NCI-H526 treated with DMSO at 0.1 percent for 48 hours (cell line): ENCODE measurements around the gene USP1.
A peak's percentile ranks its signal among the peaks of the same experiment; 100 is the strongest.

Source experiments
- DNase-seq: peaks from one replicate; lab custom pipeline; 2025; lab: John Stamatoyannopoulos, UW

Gene USP1

DNA sequence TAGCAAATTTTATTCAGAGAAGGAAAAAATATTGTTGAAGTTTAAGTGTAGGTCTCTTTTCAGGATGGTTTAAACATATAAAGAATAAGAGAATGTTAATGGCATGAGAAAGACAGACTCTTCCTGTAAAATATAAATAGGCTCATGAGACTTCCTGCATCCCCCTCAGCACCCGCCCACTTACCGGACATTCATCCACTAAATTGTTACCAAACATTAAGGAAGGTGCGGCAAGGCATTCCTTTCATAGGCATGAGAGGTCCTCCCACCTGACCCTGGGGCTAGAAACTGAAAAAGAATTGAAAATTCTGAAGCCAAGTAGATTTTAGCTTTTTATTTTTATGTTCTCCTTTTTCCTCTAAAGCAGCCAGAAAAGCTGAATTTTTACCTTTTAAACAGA lies 10.6 kb upstream of the USP1 start:
- DNase-seq = no peak

GRCh38 chr1:62426794-62427193 lies 10.1 kb upstream of the USP1 start:
- no peak for DNase-seq

- no peak for DNase-seq
Measured at GRCh38 chr1:62428351-62428750, 8.5 kb upstream of the USP1 start.

DNA sequence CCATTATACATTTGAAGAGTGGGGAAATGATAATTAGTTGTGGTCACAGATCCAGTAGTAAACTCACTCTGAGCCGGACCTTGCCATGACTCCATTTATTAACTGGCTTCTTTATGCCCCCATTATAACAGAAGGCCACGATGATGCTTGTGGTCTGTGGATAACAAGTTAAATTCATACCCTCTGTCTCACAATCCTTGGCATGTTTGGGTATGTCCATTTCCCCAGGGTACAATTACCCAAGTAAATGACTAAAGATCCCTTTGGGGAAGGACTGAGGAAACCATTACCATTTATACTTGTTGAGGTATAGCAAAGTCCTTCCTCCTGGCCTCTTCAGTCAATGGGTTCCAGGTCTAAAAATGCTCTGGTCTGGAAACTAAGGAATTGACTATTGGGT lies 7.3 kb upstream of the USP1 start:
- DNase-seq = no peak

- DNase-seq = no peak
Measured at GRCh38 chr1:62433861-62434617, 2.8 kb upstream of the USP1 start.

DNA sequence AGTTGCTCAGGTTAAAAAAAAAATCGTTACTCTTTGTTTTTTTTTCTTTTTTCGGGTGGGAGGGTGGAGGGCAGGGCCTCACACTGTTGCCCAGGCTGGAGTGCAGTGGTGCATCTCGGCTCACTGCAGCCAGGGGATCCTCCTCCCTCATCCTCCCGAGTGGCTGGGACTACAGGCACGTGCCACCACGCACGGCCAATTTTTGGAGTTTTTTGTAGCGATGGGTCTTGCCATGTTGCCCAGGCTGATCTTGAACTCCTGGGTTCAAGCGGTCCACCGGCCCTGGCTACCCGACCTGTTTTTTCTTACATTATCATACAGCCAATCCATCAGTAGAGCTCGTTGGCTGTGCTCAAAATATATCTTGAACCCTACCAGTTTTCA lies 2.2 kb upstream of the USP1 start:
- no peak for DNase-seq

DNA sequence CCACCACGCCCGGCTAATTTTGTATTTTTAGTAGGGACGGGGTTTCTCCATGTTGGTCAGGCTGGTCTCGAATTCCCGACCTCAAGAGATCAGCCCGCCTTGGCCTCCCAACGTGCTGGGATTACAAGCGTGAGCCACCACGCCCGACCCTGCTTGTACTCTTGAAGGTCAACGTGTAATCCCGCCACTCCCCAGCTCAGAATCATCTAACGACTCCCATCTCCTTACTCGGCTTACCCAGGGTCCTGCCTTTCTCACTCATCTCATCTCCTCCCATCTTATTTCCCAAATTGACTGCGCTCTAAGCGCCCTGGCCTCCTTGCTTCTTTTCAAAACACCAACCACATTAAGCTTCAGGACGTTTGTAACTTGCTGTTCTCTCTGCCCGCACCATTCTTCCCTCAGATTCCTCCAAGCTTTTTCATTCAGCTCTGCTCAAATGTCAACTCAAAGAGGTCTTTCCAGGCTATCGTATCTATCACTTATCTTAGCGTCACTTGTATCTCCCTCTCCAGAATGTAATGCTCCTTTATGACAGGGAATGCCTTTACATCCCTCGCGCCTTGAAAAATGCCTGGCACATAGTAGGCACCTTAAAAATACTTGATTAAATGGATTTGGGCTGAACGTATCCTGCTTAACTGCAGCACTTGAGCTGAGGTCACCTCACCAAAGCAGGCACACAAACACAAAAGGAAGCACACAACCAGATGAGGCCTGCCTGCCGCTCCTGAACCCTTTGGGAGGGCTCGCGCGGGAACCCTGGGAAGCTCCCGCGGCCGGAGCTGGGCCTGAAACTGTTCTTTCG lies 1.4 kb upstream of the USP1 start:
- DNase-seq = no peak

- no peak for DNase-seq
Measured at GRCh38 chr1:62436039-62436465, 797 bp upstream of the USP1 start.

DNA sequence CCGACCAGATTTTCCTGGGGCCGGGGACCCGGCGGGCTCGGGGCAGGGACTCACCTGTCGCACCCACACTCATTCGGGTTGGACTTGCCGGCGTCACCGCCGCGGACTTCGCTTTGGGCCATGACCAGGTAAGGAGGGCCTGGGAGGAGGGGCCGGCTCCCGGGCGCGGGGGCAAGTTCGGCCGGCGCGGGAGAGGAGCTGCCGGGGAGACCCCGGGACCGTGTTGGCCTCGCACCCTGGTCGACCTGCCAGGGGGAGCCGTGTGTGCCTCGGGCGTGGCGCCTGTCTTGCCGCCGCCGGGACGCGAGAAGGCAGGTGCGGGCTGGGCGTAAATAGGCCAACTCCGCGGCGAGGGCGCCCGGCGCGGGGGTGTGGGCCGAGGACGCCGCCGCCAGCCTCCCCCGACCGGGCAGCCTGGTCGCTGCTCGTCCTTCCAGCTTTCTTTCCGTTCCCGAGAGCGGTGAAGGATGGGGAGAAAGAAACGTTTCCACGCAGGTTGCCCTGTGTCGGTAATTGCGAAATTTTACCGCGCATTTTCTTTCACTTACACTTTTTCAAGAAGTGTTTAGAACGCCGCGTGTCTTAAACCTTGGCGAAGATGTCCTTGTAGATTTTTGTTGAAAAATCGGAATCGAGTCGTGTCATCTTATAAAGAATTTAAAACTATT lies 558 bp downstream of the USP1 start:
- no peak for DNase-seq

DNA sequence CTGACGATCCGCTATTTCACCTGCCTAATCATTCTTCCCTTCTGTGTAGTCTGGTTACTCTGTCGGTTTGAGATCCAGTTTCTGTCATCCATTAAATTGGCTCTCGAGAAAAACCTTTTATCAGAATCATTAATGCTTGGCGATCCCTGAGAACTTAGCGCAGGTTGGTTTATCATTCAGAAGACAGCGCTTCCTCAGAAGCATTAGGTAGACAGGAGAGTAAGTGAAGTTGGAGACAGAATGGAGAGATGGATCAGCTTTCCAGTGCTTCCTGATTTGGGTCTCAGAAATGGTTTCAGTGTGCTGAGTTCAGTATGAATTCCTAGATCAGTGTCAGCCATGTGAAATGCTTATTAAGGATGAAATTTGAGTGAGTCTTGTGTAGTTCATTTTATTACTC lies 1.3 kb downstream of the USP1 start:
- peak; percentile 14 for DNase-seq

DNA sequence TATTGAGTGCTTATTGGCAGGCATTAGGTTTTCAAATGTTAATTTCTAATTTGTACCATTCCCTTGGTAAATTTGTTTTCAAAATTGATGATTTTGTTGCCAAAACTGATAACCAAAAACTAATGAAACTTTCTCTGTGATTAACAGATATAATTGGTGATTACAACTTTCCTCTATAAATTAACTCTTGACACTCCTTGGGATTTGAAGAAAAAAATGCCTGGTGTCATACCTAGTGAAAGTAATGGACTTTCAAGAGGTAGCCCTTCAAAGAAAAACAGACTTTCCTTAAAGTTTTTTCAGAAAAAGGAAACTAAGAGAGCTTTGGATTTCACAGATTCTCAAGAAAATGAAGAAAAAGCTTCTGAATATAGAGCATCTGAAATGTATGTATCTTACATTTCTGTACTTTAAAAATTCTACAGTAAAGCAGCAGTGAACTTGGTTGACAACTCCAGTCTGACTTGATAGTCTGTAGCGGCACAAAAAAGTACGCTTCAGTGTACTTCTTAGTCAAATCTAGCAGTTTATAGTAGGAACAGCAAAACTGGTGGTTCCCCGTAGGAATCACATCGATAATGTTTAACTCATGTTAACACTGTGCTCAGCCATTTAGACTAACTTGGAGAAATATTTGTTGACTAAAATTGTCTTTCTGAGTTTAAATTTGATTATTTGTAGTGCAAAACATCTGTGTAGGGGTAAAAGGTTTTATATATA lies 3.0 kb downstream of the USP1 start:
- DNase-seq = no peak

DNA sequence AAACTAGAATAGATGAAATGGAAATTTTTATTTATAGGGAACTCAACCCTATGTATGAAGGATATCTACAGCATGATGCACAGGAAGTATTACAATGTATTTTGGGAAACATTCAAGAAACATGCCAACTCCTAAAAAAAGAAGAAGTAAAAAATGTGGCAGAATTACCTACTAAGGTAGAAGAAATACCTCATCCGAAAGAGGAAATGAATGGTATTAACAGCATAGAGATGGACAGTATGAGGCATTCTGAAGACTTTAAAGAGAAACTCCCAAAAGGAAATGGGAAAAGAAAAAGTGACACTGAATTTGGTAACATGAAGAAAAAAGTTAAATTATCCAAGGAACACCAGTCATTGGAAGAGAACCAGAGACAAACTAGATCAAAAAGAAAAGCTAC lies 7.9 kb downstream of the USP1 start:
- DNase-seq = no peak

GRCh38 chr1:62448221-62448933 lies 11.5 kb downstream of the USP1 start:
- no peak for DNase-seq

GRCh38 chr1:62450301-62450700 lies 13.5 kb downstream of the USP1 start:
- DNase-seq = no peak

GRCh38 chr1:62452951-62453350 lies 16.1 kb downstream of the USP1 start:
- DNase-seq = no peak

DNA sequence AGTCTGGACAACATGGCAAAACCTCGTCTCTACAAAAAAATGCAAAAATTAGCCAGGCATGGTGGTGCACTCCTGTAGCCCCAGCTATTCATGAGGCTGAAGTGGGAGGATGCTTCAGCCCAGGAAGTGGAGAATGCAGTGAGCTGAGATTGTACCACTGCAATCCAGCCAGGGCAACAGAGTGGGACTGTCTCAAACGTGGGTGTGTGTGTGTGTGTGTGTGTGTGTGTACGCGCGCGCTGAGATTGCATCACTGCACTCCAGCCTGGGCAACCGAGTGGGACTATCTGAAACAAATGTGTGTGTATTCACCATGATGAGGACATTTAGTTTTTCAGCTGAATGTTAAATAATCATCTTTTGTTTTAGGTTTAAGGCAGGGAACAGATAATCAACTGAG lies 21.1 kb downstream of the USP1 start:
- no peak for DNase-seq

- DNase-seq = no peak
Measured at GRCh38 chr1:62462370-62462769, 25.5 kb downstream of the USP1 start.

- DNase-seq = no peak
Measured at GRCh38 chr1:62467092-62467491, 30.2 kb downstream of the USP1 start.

DNA sequence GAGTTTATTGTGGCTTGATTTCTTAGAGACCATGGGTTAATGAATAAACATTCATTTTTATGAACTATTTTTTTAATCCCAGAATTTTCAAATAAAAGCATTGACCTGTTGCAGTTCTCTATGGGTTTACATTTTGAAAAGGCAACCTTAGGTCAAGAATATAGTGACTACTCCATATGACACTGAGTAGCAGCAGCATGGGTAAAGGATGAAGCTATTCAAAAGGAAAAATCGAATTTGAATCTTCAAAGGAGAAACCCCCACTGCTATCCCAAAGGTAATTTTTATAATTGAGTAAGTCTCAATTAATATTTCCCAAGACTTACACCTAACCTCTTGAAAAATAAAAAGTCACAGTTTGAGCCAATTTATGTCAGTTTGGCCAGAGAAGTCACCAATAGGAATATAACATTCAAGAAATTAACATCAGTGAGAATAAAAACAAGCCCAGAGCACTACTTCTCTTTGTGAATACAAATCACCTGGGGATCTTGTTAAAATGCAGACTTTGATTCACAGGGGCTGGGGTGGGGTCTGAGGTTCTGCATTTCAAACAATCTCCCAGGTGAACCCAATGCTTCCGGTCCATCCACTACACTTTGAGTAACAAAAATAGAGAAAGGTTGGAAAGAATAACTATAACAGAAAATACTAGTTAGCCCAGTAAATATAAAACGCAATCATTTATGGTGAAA lies 39.8 kb downstream of the USP1 start:
- no peak for DNase-seq

DNA sequence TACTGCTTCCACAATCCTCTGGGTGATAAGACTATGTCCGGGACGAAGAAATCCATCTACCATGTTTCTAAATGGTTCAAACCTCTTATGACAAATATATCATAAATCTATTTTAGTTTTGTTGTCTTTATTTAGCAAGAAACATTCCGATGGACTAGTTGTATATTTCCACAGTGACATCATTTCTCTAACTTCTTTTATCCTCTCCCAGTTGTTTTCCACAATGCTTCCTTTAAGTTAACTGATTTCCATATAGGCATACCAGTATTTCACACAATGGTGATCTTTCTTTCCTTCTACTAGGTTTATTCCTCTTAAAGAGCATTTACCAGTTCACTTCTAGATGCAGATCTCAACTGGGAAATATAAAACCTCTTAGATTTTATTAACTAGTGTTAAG lies 44.8 kb downstream of the USP1 start:
- DNase-seq = no peak

GRCh38 chr1:62484824-62485468 lies 48.1 kb downstream of the USP1 start:
- DNase-seq = no peak
